ENCODE data around the gene MAPK8. TPM values are rescaled to one million over a fixed set of nuclear protein-coding genes. Genes with fewer than 3 reads are reported as not detected.
A peak's percentile ranks its signal among the peaks of the same experiment; 100 is the strongest.

MAPK8 gene
- polyA plus RNA-seq, 1 donor, result 38.8 TPM

DNA sequence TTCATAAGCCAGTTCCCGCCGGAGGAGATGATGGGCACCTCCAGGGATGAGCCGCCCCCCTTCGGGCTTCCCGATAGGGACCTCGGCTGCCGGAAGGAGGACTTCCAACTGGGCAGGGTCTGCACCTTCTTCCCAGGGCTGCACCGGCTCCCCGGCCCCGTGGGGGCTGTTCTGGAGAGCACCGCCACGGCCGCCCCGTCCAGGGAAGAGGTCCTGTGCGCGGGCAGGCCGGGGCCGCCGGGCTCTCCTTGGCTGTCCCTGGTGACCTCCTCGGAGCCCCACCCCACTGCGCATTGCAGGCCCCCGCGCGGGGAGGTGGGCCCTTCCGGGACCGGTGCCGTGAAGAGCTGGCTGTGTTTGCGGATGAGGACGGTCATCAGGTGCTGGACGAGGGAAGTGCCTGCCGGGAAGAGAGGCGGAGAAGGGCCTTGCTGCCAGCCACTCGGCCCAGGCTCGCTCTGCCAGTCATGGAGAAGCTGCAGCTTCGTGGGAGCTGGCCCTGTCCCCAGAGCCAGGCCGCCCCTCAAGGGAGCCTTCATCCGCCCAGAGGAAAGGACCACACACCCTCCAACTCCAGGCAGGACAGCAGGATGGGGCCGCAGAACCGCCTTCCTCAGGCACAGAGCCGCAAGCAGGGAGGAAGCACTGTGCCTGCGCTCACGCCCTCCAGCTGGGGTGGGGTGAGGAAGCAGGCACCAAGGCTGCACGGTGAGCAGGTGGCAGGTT is 144.4 kb downstream of the MAPK8 start:
- DNase-seq, result no peak

DNA sequence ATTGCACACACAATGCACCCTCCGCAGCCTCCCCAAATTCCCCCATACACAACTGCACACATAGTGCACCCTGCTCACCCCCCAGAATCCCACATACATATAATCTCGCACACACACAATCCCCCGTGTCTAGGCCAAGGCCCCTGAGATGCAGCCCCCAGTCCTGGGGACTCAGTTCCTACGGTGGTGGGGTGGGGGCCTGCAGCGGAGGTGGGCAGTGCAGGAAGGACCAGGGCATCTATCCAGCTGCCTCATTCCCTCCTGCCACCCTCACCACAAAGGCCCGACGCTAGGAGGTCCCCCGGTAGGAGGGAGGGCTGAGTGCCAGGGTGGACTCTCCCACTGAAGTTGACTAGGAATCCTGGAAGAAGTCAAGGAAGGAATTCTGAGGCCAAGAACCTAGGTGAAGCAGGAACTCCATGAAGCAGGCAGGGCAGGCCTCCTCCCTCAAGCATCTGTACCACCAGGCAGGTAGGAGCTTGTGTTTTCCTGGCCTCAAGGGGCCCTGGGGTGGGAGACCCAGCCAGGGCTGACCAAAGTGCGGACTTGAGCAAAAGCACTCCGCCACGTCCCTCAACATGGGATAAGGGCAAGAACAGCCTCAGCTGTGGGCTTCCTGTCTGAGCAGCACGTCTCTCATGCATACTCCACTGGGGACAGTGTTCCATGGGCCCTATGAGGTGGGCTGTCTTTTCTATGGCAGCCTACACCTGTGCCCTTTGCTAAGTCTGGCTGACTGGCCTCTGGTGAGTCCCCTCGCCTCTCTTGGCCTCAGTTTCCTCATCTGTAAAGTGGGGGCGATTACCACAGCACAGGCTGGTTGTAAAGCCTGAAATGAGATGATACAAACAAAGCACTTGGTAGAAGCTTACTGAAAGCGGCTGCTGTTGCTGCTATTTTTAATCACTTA is 145.7 kb downstream of the MAPK8 start:
- no peak for DNase-seq

DNA sequence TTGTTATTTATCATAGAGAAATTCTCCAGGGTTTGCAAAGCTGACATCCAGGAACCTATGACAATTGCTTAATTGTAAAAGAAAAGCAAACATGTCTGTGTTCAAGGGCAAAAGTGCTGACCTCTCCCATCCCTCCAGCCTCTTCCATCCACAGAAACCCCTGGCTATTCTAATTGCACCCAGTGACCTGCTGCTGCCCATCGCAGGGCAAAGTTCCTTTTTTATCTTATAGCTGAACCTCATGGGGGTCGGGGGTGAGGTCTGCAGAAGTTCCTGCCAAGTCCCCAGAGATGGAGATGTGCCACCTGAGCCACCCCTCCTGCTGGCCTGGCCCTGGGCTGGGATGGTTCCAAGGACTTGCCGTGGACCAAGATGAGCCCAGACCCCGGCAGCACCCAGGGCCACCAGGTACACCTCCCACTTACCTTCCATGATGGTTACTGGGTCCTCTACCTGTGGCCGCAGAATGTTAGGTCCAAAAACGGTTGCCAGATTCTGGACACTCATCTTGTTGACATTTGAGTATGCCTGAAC is 146.5 kb downstream of the MAPK8 start:
- DNase-seq, result no peak

DNA sequence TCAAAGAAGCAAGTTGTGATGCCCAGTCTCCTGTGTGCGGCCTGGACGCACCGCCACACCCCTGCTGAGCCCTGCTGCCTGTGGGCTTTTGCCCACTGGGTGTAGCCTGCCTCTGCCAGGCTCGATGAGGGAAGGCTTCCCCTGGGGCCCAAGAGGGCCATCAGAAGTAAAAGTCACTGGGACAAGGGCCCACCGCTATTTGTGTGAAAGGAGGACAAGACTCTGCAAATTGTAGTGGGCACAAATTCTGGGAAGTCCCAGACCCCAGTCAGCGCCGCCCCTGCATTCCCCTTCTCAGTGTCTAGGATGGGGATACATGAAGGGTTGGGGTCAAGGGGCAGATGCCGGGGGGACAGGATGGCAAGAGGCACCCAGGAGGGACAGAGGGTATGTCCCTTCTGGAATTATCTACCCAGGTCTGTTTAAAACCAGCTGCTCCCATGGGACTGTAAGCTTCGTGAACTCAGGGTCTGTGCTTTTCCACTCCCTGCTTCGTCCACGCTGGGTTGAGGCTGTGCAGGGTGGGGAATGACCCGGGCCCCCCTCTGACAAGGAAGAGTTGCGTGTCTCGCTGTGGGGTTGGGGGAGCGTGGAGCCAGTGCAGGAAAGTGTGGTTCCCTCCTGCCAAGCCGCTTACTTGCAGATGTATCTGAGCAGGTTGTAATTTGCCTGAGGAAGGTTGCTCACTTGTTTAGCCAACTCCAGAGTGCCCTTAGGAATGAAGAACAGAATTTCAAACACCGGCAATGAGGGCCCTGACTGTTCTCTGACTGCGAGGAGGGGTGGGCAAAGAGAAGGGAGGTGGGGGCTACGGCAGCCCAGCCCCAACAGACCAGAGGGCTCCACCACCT is 147.2 kb downstream of the MAPK8 start:
- no peak for DNase-seq

DNA sequence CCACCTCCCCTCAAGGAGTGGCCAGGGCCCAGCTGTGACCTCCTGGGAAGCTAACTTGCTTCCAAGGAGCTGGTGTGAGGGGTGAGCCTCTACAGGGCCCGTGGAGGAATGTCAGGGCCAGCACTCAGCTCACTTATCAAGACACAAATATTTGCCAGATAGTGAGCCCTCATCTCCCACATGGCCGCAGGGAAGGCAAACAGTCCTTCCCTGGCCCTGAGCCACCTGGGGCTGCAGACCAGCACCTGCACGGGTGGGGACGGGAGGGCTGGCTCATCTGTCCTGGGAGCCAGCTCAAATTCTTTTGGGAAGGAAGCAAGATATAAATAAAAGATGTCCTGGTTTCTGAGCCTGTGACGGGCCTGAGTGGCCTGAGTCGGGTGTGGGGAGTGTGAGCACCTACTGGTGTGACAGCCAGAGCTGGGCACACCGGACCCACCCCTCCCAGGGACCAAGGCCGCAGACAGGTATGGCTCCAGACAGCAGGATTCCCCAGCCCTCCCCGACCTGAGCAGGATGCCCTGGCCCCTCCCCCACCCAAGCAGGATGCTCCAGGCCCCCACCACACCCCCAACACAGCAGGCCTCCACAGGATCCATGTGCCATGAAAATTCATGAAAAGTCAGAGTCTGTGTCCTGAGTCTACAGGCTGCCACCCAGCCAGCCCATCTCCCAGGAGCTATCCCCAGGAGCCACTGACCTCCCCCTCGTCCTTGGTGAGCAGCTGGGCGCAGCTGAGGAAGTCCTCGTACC is 148.0 kb downstream of the MAPK8 start:
- no peak for DNase-seq

DNA sequence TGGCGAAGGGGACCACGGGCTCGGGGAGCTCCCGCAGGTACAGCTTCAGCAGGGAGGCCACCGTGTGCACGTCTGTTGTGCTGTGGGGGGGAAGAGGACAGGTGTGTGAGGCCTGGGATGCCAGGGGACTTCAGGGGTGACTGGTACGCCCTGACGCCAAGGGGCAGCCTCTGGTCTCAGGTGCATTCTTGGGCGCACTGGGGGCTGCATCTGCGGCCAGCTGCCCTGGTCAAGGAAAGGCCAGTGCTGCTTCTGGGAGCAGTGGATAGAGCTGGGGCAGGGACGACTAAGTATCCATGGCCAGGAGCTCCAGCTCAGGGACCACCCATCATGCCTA is 148.5 kb downstream of the MAPK8 start:
- no peak for DNase-seq

DNA sequence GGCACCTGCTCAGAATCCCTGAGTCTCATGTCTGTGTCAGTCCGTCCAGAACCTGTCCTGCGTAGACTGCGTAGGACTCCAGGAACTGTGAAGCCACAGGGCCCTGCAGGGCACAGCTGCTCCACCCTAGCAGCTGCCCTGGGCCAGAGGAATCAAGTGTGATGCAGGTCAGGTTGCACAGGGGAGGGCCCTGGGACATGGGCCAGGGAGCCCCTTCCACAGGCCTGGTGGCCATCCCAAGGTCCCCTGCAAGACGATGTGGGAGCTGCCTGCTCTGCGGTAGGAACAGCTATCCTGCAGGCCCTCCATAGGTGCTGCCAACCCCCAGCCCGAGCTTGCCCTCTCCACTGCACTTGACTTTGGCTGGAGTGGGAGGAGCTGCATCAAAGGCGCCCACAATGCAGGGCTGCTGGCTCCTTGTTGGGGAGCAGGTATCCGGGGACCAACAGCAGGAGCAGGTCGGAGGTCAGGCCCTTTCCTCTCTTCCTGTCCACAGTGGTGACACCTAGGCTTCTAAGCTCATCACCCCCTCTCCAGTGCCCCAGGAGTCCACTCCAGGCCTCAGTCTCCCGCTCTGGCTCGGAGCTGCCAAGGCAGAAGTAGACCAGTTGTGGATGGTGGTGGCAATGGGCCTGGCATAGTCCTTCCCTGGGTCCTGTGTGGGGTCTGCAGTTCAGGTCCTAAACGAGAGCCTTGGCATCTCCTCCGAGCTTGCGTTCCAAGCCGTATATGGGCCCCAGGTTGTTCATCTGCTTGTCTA is 149.1 kb downstream of the MAPK8 start:
- DNase-seq, result no peak

DNA sequence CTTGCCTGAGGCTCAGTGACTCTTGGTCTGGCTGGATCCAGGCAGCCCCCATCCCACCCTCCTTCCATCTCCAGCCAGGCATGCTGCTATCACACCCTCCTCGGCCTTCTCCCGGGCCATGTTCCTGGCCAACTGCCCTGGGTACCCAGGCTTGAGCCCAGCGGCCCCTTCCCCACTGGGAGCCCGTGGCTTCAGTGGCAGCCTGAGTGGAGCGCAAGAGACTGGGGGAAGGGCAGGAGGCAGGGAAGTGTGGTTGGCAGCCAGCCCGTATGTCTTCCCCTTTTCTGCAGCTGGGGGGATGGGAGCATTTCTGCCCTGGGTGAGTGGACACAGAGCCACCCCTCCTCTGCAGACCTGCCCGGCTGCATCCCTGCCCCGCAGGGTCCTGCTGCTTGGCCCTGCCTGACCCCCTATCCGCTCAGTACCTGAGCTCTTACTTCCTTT is 149.9 kb downstream of the MAPK8 start:
- peak; percentile 49 for DNase-seq

DNA sequence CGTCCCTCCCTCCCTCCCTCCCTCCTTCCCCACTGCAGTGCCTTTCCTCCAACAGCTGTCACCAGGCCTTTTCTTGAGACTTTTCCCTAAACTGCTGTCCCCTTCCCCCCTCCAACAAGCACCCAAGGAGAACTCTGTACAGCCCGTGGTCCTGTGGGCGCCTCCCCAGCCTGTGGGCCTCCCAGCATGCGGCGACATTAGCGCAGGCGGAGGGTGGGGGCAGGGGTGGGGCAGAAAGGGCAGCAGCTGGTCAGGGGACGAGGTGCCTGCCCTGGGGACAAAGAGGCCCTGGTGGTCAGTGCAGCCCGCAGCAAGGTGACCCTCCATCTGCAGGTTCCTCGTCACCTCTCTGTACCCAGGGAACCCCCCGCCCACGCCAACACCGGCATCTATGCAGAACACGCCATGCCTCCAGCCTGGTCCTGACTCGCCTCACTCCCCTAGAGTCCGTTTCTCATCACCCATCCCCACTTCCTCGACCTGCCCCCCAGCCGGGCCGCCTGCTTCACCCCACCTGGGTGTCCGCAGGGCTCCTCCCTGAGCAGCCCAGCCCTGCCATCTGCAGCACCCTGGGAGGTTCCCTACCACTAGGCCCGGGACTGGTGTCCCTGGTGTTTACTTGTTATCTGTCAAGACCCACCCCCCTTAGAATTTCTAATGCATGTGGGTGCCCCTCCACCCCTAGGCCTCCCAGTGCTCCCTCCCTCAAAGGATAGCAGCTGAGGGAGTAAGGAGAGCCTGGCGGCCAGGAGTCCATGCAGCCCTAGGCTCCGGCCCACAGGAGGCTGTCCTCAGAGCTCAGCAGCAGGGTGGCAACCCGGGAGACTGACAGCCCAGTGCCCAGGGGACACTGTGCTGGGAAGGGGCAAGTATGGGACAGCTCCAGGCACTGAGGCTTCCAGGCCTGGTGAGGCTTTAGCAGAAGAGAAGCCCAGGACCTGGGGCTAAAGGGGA is 150.6 kb downstream of the MAPK8 start:
- DNase-seq, result no peak

DNA sequence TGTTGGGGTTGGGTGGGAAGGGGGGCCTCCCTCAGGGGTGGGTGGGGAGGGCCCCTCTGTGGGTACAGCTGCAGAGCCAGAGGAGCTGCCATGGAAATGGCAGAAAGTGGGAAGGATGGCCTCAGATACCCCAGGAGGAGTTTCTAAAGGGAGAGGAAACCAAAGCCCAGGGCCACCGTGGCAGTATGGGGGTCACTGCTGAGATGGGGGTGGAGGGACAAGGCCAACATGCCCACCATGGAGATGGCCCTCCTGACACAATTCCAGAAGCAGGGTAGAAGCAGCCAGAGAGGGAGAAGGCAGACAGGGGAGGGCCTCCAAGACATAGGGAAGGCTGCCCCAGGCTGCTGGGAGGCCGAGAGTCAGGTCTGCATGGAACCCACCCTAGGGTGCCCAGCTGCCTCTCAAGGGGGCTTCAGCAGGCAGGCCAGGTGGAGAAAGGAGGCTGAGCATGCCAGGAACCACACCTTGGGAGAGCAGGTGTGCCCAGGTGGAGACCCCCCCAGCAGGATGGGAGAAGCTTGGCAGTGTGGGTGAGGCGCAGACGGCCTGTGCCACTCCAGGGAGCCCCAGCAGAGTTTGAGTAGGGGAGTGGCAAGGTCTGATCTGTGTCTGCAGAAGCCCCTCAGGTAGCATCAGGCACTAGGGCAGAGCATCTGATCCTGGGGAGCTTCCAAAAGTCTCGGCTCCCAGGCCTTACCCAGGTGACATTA is 151.6 kb downstream of the MAPK8 start:
- no peak for DNase-seq

DNA sequence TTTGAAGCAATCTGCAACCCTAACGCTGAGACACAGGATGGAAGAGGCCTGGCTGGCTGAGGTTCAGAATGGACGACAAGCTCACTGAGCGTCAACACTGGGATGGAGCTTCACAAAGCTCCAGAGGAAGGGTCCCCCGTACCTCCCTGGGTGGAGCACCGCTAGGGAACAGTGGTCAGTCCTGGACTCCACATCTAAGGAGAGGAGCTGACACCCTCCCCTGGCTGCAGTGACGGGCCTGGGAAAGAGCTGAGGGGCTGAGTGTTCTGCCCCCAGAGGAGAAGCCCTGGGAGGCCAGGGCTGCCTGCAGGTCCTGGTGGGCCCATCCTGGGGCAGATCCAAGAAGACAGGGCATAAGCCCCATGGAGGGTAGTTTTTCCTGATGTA is 152.2 kb downstream of the MAPK8 start:
- DNase-seq, result no peak

DNA sequence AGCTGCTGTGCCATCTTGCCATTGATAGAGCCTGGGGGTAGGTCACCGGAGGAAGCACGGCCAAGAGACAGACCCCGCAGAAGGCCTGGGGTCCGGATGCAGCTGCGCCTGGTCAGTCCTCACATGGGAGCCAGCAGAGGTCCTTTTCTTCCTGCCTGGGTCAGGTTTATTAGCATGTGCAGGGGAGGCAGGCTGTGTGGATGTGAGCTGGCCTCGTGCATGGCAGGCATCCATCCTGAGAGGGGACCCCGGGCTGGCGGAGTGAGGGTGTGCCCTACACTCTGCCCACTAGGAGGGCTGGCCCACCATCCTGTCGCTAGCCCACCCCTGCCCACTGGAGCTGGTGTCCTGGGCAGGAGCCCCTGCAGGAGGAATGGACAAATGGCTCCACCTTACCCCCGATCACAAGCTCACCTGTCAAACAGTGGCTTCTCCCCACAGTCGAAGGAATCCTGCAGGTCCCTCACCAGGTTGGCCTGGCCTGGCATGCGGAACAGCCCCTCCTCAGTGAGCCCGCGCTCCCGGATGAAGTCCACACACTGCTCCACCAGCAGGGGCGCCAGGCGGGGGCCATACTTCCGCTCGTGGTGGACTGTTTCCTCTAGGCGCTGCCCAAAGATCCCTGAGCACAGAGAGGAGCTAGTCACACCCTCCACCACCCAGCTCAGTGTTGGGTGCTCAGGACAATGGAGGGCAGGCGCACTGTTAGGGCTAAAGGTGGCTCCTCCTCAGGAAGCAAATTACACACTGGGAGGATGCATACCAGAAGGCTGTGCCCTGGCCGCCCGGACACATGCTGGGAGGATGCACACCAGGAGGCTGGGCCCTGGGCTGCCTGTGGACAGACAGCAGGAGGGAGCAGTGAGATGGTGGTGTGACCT is 153.0 kb downstream of the MAPK8 start:
- DNase-seq, result no peak

DNA sequence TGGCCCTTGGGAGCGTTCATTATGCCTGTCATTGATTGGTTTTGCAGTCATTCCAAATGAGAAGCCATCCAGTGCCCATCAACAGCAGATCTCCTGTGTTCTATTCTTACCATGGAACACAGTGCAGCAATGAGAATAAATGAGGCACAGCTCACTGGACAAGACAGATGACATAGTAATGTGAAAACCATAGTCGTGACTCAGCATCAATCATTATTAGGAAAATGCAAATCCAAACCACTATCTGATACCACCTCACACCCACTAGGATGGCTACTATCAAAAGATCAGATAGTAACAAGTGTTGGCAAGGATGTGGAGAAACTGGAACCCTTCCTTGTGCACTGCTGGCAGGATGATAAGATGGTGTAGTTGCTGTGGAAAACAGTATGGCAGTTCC is 153.7 kb downstream of the MAPK8 start:
- DNase-seq, result no peak

DNA sequence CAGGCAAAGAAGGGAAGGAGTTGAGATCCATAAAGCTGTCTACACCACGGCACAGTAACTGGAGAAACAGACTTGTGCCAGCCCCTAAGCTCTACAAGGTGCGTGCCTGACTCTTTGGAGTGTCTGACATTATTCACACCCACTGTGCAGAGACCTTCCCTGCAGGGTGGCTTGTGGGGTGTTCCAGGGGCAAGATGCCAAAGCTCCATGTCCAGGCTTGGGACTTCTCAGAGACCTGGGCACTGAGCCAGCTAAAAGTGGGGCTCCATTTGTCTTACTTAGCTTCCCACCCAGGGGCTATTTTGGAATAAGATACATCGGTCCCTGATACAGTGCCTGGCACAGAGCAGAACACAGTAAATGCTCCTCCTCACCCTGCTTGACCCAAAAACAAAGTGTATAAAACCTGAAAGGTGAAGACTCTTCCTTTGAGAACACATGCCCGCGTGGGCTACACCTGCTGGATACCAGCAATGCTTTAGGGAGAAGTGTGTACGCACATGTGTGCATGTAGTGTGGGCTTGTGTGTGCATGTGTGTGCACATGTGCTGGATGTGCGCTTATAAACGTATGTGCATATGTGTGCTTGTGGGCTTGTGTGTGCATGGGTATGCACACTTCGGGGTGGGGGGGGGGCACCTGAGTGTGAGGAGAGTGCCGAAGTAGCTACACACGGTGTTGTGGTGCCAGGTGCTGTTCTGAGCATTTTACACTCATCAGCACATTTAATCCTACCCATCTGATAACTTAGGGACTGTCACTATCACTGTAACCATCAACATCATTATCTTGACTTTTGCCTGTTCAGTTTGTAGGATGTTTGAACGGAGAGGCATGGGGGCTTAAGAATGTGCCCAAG is 155.4 kb downstream of the MAPK8 start:
- DNase-seq, result no peak

DNA sequence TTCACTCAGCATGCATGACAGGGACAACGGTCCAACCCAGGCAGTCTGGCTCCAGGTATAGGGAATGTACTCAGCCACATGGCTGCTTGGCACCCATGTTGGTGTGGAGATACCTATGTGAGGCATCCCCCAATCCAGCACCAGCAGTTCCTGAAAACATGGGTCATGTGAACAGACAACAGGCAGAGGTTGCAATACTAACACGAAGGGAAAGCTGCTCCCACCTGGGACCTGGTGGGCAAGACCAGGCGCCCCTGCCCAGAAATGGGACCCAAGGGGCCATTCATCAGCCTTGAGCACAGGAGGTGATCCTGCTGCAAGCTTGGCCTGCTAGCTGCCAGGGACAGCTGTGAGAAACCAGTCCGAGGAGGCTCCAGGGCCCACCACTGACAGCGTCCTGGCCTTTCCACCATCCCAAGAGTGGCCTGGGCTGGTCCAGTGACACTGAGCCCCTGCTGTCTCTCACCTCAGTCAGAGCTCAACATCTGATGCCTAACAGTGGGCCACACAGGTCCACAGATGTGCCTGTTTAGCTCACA is 156.1 kb downstream of the MAPK8 start:
- no peak for DNase-seq

DNA sequence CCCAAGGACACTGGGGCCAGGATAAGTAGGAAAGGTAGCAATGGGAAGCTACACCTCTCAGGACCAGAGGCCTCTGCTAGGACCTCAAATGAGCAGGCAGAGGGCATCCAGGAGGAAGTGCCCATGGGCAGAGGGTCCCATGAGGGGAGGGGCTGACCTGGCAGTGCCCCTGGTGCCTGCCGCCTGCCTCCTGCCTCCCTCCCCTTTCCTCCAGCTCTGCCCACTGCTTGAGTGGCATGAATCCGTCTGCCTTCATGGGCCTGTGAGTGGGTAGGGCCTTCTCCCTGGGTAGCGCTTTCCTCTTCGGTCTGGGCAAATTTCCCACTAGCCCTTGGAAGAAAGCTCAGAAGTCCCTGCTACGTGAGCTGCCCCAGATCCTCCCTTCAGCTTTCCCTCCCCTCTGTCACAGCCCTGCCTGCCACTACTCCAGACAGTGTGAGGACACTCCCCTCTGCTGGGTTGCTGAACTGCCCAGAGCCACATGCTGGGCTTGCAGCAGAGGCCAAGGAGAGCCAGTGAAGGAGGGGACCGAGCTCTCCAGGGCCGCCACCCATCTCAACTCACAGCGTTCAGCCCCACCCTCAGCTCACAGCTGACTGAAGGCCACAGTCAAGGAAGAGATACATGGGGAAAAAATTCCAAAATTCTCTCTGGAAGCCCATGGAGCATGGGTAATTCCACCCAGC is 157.0 kb downstream of the MAPK8 start:
- DNase-seq, result no peak

Measured in hindlimb muscle (tissue), 1 donor.